Stimulated activated effector memory CD8-positive, alpha-beta T cell treated with anti-CD3 and anti-CD28 coated beads, Interleukin-12 subunit alpha, Interleukin-12 subunit beta, amount 100 ng/mL, for 72 hours (primary cell): ENCODE measurements around the gene LRRC19.

Experiments used
- ATAC-seq: fragments of 150-1000 bp; cut with Tn5 transposase; 2 replicates; pipeline ENCODE4 v1.10.0; 2021
- DNase-seq, 2 donors: peaks; one replicate each; pipeline ENCODE4 v3.0.0; 2021 to 2022; ENCODE audit warnings: low spot score in 2 of 2
- H3K27ac Mint-ChIP-seq: one replicate; pipeline ENCODE4 v1.8.0; 2022; ENCODE audit warnings: mild to moderate bottlenecking, mixed read lengths
- H3K36me3 Mint-ChIP-seq: one replicate; pipeline ENCODE4 v1.8.0; 2022; ENCODE audit warnings: mild to moderate bottlenecking, mixed read lengths
- H3K4me1 Mint-ChIP-seq: one replicate; pipeline ENCODE4 v1.8.0; 2022; ENCODE audit warnings: mixed read lengths
- H3K4me3 Mint-ChIP-seq: one replicate; pipeline ENCODE4 v1.8.0; 2022; ENCODE audit warnings: mild to moderate bottlenecking, mixed read lengths
- H3K9me3 Mint-ChIP-seq: one replicate; pipeline ENCODE4 v1.8.0; 2022; ENCODE audit warnings: mixed read lengths

LRRC19 gene, protein sequence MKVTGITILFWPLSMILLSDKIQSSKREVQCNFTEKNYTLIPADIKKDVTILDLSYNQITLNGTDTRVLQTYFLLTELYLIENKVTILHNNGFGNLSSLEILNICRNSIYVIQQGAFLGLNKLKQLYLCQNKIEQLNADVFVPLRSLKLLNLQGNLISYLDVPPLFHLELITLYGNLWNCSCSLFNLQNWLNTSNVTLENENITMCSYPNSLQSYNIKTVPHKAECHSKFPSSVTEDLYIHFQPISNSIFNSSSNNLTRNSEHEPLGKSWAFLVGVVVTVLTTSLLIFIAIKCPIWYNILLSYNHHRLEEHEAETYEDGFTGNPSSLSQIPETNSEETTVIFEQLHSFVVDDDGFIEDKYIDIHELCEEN

GRCh38 chr9:27005491-27005890 lies at the start of gene LRRC19:
LRRC19 (minus strand) TSS chr9:27005672; CDS start chr9:26999694, 5,978 bp downstream.
- DNase-seq (no peak), ATAC-seq (no peak)
- H3K4me3 Mint-ChIP-seq, result no peak within 1 kb of the TSS
- no peak within 1 kb of the TSS for H3K27ac Mint-ChIP-seq
- no peaks in the 10 kb centered on the region for H3K36me3 Mint-ChIP-seq
- H3K4me1 Mint-ChIP-seq, result no peaks in the 10 kb centered on the region
- H3K9me3 Mint-ChIP-seq, result no peaks in the 10 kb centered on the region

GRCh38 chr9:27054841-27055240 lies 49.4 kb upstream of the LRRC19 start:
- H3K27ac Mint-ChIP-seq, result no peak overlapping the region
- no peaks in the 10 kb centered on the region for H3K36me3 Mint-ChIP-seq
- H3K9me3 Mint-ChIP-seq, result no peaks in the 10 kb centered on the region
- no peak for DNase-seq
- no peak overlapping the region for H3K4me3 Mint-ChIP-seq
- no peak for ATAC-seq
- H3K4me1 Mint-ChIP-seq, result no peaks in the 10 kb centered on the region

DNA sequence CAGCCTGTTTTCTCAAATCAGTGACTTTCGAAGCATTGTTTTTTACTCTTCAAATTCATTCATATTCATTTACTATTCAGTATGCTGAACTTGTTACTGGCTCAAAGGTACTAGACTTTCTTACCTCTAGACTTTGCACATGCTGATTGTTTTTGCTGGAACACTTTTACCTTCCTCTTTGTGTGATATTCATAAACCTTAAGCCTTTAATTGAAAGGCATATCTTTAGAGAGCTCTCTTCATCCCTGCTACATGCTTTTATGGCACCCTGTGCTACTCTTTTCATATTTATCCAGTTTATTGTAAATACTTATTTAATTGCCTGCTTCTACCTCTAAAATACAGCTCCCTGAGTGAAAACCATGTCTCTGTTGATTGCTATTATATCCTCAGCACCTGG lies 48.7 kb upstream of the LRRC19 start:
- ATAC-seq (no peak), DNase-seq (no peak)
- H3K4me1 Mint-ChIP-seq, result no peaks in the 10 kb centered on the region
- no peak overlapping the region for H3K4me3 Mint-ChIP-seq
- H3K36me3 Mint-ChIP-seq, result no peaks in the 10 kb centered on the region
- H3K27ac Mint-ChIP-seq, result no peak overlapping the region
- H3K9me3 Mint-ChIP-seq, result no peaks in the 10 kb centered on the region

- ATAC-seq (no peak), DNase-seq (no peak)
- no peak overlapping the region for H3K4me3 Mint-ChIP-seq
- H3K4me1 Mint-ChIP-seq, result no peaks in the 10 kb centered on the region
- no peaks in the 10 kb centered on the region for H3K9me3 Mint-ChIP-seq
- H3K27ac Mint-ChIP-seq, result no peak overlapping the region
- no peaks in the 10 kb centered on the region for H3K36me3 Mint-ChIP-seq
Observed at GRCh38 chr9:27053369-27054022, 48.0 kb upstream of the LRRC19 start.

DNA sequence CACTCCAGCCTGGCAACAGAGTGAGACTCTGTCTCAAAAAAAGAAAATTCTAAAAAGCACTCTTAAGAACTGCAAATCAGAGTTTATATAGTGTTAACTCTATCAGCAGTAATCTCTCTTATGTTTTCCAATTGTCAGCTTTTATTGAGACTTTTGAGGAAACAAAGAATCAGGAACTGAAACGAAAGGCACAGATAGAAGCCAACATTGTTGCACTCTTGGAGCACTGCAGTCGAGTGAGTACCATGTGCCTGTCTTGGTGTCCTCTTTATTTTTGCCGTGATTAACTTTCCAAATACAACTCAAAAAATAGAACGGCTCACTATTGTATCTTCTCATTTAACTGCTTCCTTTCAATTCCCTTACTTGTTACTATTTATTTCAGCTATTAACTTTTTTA lies 41.7 kb upstream of the LRRC19 start:
- ATAC-seq, result no peak
- Mint-ChIP-seq H3K4me3 (no peak overlapping the region), H3K4me1 (no peaks in the 10 kb centered on the region), H3K9me3 (no peaks in the 10 kb centered on the region), H3K27ac (no peak overlapping the region), H3K36me3 (no peaks in the 10 kb centered on the region)
- no peak for DNase-seq

GRCh38 chr9:27043176-27043575 lies 37.7 kb upstream of the LRRC19 start:
- DNase-seq, result no peak
- no peak overlapping the region for H3K4me3 Mint-ChIP-seq
- no peak overlapping the region for H3K27ac Mint-ChIP-seq
- H3K36me3 Mint-ChIP-seq, result no peaks in the 10 kb centered on the region
- no peak for ATAC-seq
- H3K4me1 Mint-ChIP-seq, result no peaks in the 10 kb centered on the region
- H3K9me3 Mint-ChIP-seq, result no peaks in the 10 kb centered on the region

GRCh38 chr9:27042476-27042875 lies 37.0 kb upstream of the LRRC19 start:
- H3K4me1 Mint-ChIP-seq, result no peaks in the 10 kb centered on the region
- ATAC-seq (no peak), DNase-seq (no peak)
- H3K36me3 Mint-ChIP-seq, result no peaks in the 10 kb centered on the region
- H3K9me3 Mint-ChIP-seq, result no peaks in the 10 kb centered on the region
- no peak overlapping the region for H3K27ac Mint-ChIP-seq
- no peak overlapping the region for H3K4me3 Mint-ChIP-seq

DNA sequence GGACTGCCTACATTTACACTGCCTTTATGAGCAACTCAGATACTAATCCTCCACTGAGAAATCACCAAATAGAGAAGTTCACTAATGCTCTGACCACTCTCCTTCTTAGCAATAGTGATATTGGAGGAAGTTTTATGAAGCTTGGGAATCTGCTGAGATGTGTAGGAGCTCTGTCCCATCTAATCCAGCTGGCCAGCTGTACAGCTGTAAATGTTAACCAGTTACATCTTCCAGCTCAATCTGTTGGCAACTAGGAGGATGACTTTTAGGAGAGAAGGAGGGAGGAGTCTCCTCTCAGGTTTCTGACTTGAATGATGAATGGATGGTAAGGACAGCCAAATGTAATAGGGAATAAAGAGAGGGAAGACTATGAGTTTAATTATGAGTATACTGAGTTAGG lies 36.3 kb upstream of the LRRC19 start:
- Mint-ChIP-seq H3K27ac (no peak overlapping the region), H3K4me3 (no peak overlapping the region), H3K36me3 (peaks cover 2% of the 10 kb centered on the region), H3K9me3 (no peaks in the 10 kb centered on the region), H3K4me1 (no peaks in the 10 kb centered on the region)
- DNase-seq (no peak), ATAC-seq (no peak)

DNA sequence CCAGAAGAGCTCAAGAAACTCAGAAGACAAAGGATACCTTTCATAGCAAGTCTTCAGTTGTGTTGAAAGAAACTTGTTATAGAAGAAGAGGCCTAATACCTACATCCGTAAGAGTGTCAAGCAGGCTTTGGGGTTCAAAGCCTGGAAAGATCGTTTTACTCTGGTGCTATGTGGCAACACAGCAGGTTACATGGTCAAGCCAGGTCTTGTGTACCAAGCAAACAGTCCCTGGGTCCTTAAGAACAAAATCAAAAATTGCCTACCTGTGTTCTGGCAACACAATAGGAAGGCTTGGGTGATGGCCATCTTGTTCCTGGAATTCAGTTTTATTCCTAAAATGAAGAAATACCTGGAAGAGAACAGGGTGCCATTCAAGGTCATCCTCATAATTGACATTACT lies 32.0 kb upstream of the LRRC19 start:
- no peaks in the 10 kb centered on the region for H3K9me3 Mint-ChIP-seq
- no peak for ATAC-seq
- no peak overlapping the region for H3K4me3 Mint-ChIP-seq
- DNase-seq, result no peak
- H3K27ac Mint-ChIP-seq, result no peak overlapping the region
- no peaks in the 10 kb centered on the region for H3K4me1 Mint-ChIP-seq
- peaks cover 8% of the 10 kb centered on the region for H3K36me3 Mint-ChIP-seq

- ATAC-seq (peak; percentile 44), DNase-seq (peak; percentile 11 to 77)
Observed at GRCh38 chr9:27033815-27034403, 28.4 kb upstream of the LRRC19 start.

GRCh38 chr9:27029186-27029585 lies 23.7 kb upstream of the LRRC19 start:
- no peak for DNase-seq
- Mint-ChIP-seq H3K4me1 (no peaks in the 10 kb centered on the region), H3K36me3 (no peaks in the 10 kb centered on the region), H3K27ac (no peak overlapping the region), H3K9me3 (no peaks in the 10 kb centered on the region), H3K4me3 (no peak overlapping the region)
- no peak for ATAC-seq

More at GRCh38 chr9:27033815-27034403, 28.4 kb upstream of the LRRC19 start:
- Mint-ChIP-seq H3K4me3 (no peak overlapping the region), H3K27ac (no peak overlapping the region), H3K36me3 (peaks cover 8% of the 10 kb centered on the region), H3K4me1 (no peaks in the 10 kb centered on the region), H3K9me3 (no peaks in the 10 kb centered on the region)

DNA sequence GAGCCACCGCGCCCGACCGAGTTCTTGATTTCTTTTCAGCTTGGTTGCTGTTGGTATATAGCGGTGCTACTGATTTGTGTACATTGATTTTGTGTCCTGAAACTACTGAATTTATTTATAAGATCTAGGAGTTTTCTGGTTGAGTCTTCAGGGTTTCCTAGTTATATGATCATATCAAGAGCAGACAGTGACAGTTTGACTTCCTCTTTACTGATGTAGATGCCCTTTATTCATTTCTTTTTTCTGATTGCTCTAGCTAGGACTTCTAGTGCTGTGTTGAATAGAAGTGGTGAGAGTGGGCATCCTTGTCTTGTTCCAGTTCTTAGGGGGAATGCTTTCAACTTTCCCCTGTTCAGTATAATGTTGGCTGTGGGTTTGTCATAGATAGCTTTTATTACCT lies 17.4 kb upstream of the LRRC19 start:
- H3K9me3 Mint-ChIP-seq, result no peaks in the 10 kb centered on the region
- peaks cover 5% of the 10 kb centered on the region for H3K36me3 Mint-ChIP-seq
- H3K27ac Mint-ChIP-seq, result no peak overlapping the region
- H3K4me3 Mint-ChIP-seq, result no peak overlapping the region
- H3K4me1 Mint-ChIP-seq, result no peaks in the 10 kb centered on the region
- ATAC-seq, result no peak
- DNase-seq, result no peak

DNA sequence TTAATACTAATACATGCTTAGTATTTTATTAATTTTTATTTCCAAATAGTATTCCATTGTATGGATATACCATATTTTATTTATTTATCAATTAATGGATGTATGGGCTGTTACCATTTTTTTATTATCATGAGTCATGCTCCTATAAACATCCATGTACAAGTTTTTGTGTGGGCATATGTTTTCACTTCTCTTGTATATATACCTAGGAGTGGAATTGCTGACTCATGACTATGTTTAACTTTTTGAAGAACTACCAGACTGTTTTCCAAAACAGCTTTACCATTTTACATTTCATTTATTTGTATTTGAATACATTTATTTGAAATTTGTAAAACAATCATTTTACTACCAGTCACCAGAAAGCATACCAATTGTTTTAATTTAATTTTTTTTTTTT lies 14.1 kb upstream of the LRRC19 start:
- H3K4me3 Mint-ChIP-seq, result no peak overlapping the region
- ATAC-seq, result no peak
- H3K27ac Mint-ChIP-seq, result no peak overlapping the region
- peaks cover 5% of the 10 kb centered on the region for H3K36me3 Mint-ChIP-seq
- no peaks in the 10 kb centered on the region for H3K9me3 Mint-ChIP-seq
- no peaks in the 10 kb centered on the region for H3K4me1 Mint-ChIP-seq
- DNase-seq, result no peak

- no peak for DNase-seq
- no peaks in the 10 kb centered on the region for H3K4me1 Mint-ChIP-seq
- H3K9me3 Mint-ChIP-seq, result no peaks in the 10 kb centered on the region
- no peak overlapping the region for H3K4me3 Mint-ChIP-seq
- H3K36me3 Mint-ChIP-seq, result no peaks in the 10 kb centered on the region
- ATAC-seq, result no peak
- no peak overlapping the region for H3K27ac Mint-ChIP-seq
Observed at GRCh38 chr9:27003426-27004077, 1.9 kb downstream of the LRRC19 start.

- ATAC-seq, result no peak
- H3K27ac Mint-ChIP-seq, result no peak overlapping the region
- H3K4me1 Mint-ChIP-seq, result no peaks in the 10 kb centered on the region
- no peak overlapping the region for H3K4me3 Mint-ChIP-seq
- H3K36me3 Mint-ChIP-seq, result peaks cover 5% of the 10 kb centered on the region
- no peaks in the 10 kb centered on the region for H3K9me3 Mint-ChIP-seq
- DNase-seq, result no peak
Observed at GRCh38 chr9:26995810-26996209, 9.7 kb downstream of the LRRC19 start.
